Mucosa of stomach (tissue), 1 donor: ENCODE results near the gene GPR156.
"Not testable (repeated sequence)": the region's sequence is repeated elsewhere in the genome, so short reads cannot be mapped to it uniquely, and the experiment has no call there.

ENCODE experiments used
- H3K27me3 ChIP-seq: one replicate; pipeline ENCODE4 v1.7.0; 2013; ENCODE audit warnings: mild to moderate bottlenecking, low read length; ENCODE audit not compliant: control insufficient read depth, insufficient read depth
- H3K36me3 ChIP-seq: one replicate; pipeline ENCODE4 v1.7.0; 2013; ENCODE audit warnings: low read length; ENCODE audit not compliant: control insufficient read depth, insufficient read depth
- H3K4me1 ChIP-seq: one replicate; pipeline ENCODE4 v1.7.0; 2013; ENCODE audit warnings: mild to moderate bottlenecking, low read length; ENCODE audit not compliant: control insufficient read depth, insufficient read depth
- H3K4me3 ChIP-seq: one replicate; pipeline ENCODE4 v1.7.0; 2013; ENCODE audit warnings: low read length
- H3K9ac ChIP-seq: one replicate; pipeline ENCODE4 v1.7.0; 2013; ENCODE audit warnings: mild to moderate bottlenecking, low read length, moderate library complexity
- H3K9me3 ChIP-seq: one replicate; pipeline ENCODE4 v1.7.0; 2013; ENCODE audit warnings: mild to moderate bottlenecking, low read length, moderate library complexity; ENCODE audit not compliant: control insufficient read depth
- donor health status: Pancreatic carcinoma.

The GPR156 gene

DNA sequence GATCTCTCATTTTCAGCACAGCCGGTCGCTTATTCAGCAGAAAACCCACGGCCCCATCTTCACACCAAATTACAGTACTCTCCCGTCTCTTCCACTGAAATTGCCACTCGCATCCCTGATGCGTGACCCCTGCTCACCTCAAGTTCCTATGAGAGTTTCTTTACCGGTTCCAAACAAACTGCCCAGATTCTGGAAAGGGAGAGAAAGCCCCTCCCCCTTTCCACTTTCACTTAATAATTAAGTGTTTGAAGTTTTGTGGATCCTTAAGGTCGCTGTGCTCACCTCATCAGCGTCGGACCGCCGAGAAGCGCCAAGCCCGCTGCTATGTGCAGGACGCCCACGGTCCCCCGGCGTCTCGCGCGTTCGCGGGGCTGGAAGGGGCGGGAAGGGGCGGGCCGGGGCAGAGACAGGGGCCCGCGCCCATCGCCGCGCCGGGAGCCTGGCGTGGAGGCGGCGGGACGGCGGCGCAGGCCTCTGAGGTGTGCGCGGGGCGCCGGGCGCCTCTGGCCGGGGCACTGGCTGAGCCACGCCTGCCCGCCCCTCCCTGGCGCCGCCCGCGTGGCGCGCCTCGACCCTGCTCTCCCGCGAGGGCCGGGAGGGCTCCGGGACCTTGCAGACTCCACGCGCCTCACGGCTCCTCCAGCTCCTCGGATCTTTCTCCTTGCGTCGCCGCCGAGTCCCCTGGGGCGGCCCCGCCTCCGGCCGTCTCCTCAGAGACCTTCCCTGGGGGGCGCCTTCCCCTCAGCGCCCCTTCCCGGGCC, at the start of gene GPR156:
GPR156 (minus strand) TSS at position 476 of the 761 bp plus-strand sequence. CDS start 41,124 bp downstream, outside the sequence.
- Histone ChIP-seq H3K9ac (peak within 1 kb of the TSS; percentile 37), H3K4me3 (no peak within 1 kb of the TSS), H3K4me1 (peaks cover 3% of the 10 kb centered on the region)

DNA sequence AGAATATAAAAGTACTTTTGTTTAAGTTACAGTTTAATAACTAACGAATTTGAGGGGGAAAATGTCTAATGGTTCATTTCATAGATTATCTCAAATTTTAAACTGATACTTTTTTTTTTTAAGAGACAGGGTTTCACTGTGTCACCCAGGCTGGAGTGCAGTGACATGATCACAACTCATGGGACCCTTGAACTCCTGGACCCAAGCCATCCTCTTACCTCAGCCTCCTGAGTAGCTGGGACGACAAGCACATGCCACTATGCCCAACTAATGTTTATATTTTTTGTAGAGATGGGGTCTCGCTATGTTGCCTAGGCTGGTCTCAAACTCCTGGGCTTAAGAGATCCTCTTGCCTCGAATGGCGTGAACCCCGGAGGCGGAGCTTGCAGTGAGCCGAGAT, 47.6 kb upstream of the GPR156 start:
- H3K27me3 ChIP-seq, result no peaks in the 10 kb centered on the region
- H3K9me3 ChIP-seq, result no peaks in the 10 kb centered on the region
- no peak overlapping the region for H3K9ac ChIP-seq
- H3K4me1 ChIP-seq, result no peaks in the 10 kb centered on the region
- H3K36me3 ChIP-seq, result no peaks in the 10 kb centered on the region
- no peak overlapping the region for H3K4me3 ChIP-seq

More for the DNA sequence above, at the start of gene GPR156:
- H3K27me3 ChIP-seq, result peaks cover 25% of the 10 kb centered on the region
- H3K9me3 ChIP-seq, result no peaks in the 10 kb centered on the region
- no peaks in the 10 kb centered on the region for H3K36me3 ChIP-seq

DNA sequence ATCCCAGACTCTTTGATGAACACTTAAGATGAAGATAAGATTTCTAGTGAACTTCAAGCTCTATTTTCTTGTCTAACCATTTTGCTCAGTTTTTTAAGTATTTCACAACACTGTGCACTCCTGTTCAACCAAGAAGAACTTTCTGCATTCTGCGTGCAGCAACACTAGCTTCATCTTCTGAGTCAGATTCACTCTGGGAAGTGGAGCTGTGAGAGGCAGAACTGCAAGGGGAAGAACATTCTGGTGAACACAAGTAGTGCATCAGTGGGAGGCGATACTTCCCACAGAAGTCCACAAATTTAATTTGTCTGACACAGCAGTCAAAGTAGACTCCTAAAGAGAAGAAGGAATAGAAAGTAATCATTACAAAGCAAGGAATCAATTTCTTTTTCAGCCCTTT, 46.1 kb upstream of the GPR156 start:
- no peaks in the 10 kb centered on the region for H3K27me3 ChIP-seq
- no peaks in the 10 kb centered on the region for H3K9me3 ChIP-seq
- H3K4me1 ChIP-seq, result no peaks in the 10 kb centered on the region
- no peak overlapping the region for H3K9ac ChIP-seq
- no peak overlapping the region for H3K4me3 ChIP-seq
- H3K36me3 ChIP-seq, result no peaks in the 10 kb centered on the region

DNA sequence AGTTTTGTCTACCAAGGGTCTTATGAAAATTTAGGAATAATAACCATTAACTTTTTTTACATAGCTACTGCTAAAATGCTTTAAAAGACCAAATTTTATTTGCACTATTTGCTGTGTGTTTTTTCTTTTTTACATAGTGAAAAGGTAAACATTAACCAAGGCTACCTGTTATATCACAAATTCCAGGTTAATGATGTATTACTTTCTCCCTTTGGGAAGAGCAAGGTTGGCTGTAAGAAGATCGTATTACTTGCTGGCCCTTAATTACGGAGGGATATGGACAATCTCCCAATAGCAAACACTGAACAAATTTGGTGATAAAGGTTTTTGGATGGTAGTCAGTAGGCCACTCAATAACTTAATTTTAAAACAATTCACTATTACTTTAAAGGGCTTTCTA, 41.8 kb upstream of the GPR156 start:
- Histone ChIP-seq H3K36me3 (no peaks in the 10 kb centered on the region), H3K4me1 (no peaks in the 10 kb centered on the region), H3K9ac (no peak overlapping the region)

DNA sequence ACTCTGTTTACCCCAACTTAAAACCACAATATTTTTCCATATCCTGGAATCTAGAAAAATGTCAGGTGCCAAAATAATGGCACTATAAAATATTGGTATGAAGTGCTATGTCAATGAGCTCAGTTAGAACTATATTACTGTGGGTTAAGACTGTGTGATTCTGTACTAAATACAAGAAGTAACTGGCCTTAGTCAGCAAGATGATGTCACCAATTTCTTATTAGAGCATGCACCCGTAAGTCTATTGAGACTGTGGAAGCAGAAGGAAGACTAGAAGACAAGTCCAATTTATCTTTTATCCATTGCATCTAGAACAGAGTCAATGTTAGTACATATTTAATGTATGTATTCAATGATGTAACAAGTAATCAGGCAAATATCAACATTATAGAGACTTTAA, 39.2 kb upstream of the GPR156 start:
- Histone ChIP-seq H3K4me1 (no peaks in the 10 kb centered on the region), H3K27me3 (no peaks in the 10 kb centered on the region), H3K36me3 (no peaks in the 10 kb centered on the region), H3K9ac (no peak overlapping the region), H3K9me3 (no peaks in the 10 kb centered on the region), H3K4me3 (no peak overlapping the region)

More for the DNA sequence above, 41.8 kb upstream of the GPR156 start:
- H3K27me3 ChIP-seq, result no peaks in the 10 kb centered on the region
- no peak overlapping the region for H3K4me3 ChIP-seq
- H3K9me3 ChIP-seq, result no peaks in the 10 kb centered on the region

DNA sequence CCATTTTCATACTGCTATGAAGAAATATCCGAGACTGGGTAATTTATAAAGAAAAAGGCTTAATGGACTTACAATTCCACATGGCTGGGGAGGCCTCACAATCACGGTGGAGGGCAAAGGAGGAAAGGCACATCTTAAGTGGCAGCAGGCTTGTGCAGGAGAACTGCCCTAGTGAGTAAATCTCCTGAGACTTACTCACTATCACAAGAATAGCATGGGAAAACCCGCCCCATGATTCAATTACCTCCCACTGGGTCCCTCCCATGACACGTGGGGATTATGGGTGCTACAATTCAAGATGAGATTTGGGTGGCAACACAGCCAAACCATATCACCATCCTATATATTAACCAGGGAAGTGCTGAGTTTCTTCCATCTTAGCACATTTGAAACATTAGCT, 38.7 kb upstream of the GPR156 start:
- not testable (repeated sequence) for H3K4me3 ChIP-seq, H3K27me3 ChIP-seq, H3K9ac ChIP-seq, H3K9me3 ChIP-seq, H3K4me1 ChIP-seq, H3K36me3 ChIP-seq

DNA sequence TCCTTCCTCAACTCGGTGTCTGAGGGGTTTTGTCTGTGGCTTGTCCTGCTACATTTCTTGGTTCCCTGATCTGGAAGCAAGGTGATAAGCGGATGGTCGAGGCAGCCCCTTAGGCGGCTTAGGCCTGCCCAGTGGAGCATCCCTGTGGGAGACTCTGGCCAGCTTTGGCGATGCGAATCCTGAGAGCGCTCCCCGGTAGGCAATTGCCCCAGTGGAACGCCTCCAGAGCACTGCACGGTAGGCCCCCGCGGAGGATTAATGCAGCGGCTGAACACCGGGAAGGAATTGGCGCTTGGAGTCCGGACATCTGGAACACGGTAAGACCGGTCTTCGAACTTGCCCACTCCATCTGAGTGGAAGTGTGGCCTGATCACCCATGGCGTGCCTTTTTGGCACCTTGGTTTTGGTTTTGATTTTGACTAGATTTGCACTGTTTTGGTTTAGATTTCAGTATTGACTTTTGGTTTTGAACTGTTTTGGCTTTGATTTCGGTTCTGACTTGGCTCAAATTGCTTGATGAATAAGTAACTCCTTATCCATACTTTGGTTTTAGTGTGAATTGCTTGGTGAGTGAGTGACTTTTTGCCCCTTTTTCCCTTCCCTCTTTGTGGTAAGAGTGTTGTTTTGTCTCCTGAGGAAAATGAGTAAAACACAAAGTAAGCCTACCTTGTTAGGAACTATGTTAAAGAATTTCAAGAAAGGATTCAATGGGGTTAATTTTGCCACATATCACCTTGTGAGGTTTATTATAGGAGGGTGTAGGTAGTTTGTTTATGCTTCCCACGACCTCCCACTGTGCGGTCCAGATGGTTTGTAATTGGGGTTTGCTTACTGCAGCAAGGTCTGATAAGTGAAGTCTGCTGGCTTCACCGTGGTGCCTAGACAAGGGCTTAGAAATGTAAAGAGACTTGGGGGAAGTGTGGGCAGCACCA, 27.1 kb upstream of the GPR156 start:
- Histone ChIP-seq H3K4me1 (no peaks in the 10 kb centered on the region), H3K27me3 (no peaks in the 10 kb centered on the region), H3K9me3 (no peaks in the 10 kb centered on the region), H3K36me3 (no peaks in the 10 kb centered on the region), H3K9ac (no peak overlapping the region), H3K4me3 (no peak overlapping the region)

DNA sequence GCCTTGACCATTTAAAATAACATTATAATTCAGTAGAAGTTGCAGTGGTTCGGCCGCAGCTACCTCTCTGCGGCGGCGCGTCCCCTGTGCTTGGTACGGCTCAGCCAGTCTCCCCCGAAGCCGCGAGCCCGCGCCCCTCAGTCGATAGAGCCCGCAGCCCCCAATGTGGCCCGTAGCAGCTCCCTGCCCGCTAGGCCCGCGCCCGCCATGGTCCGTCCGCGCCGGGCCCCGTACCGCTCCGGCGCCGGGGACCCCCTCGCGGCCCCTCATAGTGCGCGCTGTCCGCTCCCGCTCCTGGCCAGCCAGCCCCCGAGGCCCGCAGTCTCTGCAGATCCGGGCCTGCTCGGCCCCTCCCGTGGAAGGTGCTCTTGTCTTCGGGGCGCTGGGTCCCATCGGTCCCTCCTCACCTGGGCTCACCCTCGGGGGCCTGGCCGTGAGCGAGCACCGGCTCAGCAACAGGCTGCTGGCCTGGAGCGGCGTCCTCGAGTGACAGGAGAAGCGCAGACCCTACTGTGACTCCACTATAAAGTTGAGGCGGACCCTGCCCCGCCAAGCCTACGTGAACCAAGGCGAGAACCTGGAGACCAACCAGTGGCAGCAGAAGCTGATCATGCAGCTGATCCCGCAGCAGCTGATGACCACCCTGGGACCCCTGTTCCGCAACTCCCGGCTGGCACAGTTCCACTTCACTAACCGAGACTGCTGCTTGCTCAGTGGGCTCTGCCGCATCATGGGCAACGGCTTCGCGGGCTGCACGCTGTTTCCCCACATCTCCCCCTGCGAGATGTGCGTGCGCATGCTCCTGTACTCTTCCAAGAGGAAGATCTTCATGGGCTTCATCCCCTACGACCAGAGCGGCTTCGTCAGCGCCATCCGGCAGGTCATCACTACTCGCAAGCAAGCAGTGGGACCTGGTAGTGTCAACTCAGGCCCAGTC, 21.8 kb upstream of the GPR156 start:
- Histone ChIP-seq H3K9ac (no peak overlapping the region), H3K4me1 (no peaks in the 10 kb centered on the region), H3K9me3 (no peaks in the 10 kb centered on the region), H3K27me3 (no peaks in the 10 kb centered on the region), H3K4me3 (no peak overlapping the region), H3K36me3 (no peaks in the 10 kb centered on the region)

DNA sequence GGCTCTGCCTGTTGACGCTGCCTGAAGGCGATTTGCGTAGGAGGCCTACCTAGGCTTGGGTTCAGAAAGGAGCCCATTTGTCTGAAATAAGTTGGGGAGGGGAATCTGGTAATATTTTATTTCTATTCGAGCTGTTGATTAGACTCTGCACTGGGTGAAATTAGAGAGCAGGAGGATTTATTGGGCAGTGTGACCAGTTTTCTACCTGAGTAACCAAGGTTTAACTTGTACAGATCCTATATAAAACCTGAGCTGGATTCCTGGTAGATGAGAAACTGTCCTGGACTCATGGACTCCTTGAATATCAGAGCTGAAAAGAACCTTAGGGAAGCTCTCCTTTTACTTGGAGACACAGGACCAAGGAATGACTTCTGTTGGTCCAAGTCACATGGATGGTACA, 19.6 kb upstream of the GPR156 start:
- H3K27me3 ChIP-seq, result no peaks in the 10 kb centered on the region
- no peaks in the 10 kb centered on the region for H3K4me1 ChIP-seq
- H3K9ac ChIP-seq, result no peak overlapping the region
- no peaks in the 10 kb centered on the region for H3K36me3 ChIP-seq
- H3K9me3 ChIP-seq, result no peaks in the 10 kb centered on the region
- H3K4me3 ChIP-seq, result no peak overlapping the region

DNA sequence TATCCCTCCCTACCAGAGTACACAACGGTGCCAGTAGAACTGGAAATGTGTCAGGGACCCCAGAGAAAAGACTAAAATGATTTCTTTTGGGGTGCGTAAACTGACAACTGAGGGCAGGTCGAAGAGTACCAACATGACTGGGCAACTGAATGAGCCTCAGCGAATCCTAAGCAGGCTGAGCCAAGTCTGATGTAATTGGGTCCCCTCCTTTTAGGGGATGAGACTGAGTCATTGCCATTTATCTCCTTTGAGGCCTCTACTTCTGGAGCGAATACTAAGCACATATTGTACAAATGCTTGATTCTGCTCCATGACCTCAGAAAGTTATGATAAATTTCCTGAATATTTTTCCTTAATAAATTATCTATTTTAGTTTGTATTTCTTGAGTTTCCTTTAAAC, 17.3 kb upstream of the GPR156 start:
- Histone ChIP-seq H3K36me3 (no peaks in the 10 kb centered on the region), H3K9me3 (no peaks in the 10 kb centered on the region), H3K27me3 (no peaks in the 10 kb centered on the region), H3K9ac (no peak overlapping the region), H3K4me3 (no peak overlapping the region), H3K4me1 (no peaks in the 10 kb centered on the region)

DNA sequence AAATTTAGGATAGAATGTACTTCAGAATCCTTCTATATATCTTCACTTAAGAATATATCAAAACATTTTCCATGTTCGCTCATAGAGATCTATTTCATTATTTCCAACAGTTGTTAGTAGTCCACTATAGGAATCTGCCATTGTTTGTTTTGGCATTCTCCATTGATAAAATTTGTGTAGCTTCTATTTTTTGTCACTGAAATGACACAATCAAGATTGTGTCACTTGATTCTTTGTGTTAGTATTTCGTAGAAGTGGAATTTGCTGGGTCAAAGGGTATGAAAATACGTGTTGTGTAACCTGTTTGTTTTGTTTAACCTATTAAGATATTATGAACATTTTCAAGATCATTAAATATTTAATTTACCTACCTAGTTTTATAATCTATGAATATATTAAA, 15.9 kb upstream of the GPR156 start:
- Histone ChIP-seq H3K4me1 (no peaks in the 10 kb centered on the region), H3K27me3 (no peaks in the 10 kb centered on the region), H3K4me3 (no peak overlapping the region), H3K9ac (no peak overlapping the region), H3K9me3 (no peaks in the 10 kb centered on the region), H3K36me3 (no peaks in the 10 kb centered on the region)
